HG03039 (cell line): Measurements from ENCODE around the gene LEUTX.

Source experiments
- ATAC-seq: cut with Tn5 transposase; IDR thresholded peaks from one replicate; pipeline ENCODE4 v1.9.1; 2021; ENCODE audit warnings: mild to moderate bottlenecking, moderate library complexity; ENCODE audit not compliant: unreplicated experiment

Gene LEUTX

DNA sequence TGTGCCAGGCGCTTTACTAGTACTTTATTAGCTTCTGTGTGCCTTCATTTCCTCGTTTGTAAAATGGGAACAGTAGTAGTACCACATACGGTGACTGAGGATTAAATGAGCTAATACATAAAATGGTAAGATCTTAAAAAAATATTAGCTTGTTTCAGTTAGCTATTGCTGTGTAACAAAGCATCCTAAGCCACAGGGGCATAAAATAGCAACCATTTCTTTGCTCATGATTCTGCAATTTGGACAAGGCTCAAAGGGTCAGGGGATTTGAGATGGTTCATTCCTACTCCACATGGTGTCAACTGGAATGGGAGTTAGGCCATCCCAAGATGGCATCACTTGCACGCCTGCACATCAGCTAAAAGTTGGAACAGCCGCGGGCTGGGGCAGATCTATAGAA is 42.0 kb downstream of the LEUTX start:
- no peak for ATAC-seq

DNA sequence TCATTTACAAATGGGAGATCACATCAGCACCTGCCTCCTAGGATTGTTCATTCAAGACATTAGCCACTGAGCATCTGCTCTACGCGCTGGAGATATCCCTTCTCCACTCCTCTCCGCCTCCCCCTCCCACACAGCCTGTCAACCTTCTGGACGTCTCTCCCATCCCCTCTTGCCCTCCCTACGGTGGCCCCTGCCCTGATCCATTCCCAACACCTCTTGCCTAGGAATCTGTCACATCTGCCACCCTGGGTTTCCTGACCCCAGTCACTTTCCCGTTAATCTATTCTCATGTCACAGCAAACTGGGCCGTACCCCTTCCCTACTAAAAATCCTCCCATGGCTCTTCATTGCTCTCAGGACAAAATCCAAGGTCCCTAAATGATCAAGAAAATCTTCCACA is 45.0 kb downstream of the LEUTX start:
- ATAC-seq, result no peak

DNA sequence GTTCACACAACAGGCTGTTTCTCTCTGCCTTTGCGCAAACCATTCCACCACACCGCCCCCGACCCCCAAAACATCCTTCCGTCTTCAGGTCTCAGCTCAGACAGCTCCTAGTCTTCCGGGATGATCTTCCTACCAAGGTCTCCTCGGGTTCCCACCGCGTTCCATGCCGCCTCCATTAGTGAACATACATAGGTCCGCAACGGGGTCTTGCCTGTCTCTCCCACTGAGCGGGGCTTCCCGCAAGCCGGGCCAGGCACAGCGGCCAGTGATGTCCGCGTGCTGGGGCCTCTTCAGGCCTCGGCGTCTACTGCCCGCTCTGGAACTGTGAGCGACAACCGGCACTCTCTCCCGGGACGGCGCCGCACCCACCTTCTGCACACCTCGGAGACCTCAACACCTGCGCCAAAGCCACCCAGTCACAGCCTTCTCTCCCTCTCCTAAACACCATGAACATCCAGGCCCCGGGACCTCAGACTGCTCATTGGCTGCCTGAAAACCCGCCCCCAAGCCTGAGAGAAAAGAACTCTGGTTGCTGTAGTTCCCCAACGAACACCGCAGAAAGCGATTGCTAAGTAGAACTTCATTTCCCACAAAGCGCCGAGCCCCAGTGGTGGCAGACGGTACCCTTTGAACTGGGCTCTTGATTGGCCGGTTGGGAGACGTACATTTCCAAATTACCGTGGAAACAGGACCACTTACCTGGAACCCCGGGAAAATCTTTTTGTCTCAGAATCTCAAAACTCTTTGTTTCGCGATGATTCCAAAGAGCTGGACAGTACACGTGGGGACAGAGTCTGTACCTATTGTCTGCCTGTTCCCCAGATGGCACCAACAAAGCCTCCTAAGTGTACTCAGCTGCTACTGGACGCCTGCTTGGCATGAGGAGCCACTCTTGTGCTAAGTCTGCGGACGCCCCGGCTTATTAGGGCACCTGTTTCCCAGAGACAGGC is 45.8 kb downstream of the LEUTX start:
- peak; percentile 77 for ATAC-seq

DNA sequence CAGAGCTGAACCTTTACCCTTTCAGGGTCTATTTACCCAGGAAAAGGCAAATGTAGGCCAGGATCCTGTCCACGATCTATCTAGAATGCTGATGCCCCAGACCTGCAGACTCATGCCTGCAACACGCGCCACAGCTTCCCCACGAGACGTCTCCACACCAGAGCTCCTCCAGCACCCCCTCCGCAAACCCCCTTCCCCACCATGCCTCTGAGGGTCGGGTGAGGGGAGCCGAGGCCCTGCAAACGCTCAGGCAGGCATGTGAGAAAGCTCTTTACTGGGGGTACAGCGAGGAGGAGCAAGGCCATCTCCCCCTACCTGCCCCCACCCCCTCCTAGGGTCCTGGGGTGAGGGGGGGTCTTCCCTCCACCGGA is 46.4 kb downstream of the LEUTX start:
- no peak for ATAC-seq

DNA sequence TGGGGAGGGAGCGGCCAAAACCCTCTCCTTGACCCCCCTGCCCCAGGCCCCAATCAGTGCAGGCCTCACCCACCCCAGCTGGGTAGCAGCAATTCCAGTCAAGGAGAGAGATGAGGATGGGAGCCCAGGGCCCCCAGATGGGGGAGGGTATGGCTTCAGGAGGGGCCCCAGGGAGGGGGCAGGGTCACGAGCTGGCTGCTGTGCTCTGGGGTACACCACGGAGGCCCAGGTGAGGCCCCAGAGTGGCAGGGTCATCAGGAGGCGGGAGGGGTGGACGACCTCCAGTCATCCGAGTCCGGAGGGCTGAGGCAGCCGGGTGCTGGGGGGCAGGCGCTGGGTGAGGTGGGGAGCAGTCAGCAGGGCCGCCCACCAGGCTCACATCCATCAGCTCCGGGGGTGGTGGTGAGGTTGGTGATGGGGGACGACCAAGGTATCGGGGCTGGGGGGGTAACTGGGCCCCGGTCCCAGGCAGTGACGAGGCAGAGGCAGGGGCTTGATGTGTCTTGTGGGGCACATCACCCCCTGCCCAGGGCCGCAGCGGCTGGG is 47.0 kb downstream of the LEUTX start:
- ATAC-seq, result no peak

DNA sequence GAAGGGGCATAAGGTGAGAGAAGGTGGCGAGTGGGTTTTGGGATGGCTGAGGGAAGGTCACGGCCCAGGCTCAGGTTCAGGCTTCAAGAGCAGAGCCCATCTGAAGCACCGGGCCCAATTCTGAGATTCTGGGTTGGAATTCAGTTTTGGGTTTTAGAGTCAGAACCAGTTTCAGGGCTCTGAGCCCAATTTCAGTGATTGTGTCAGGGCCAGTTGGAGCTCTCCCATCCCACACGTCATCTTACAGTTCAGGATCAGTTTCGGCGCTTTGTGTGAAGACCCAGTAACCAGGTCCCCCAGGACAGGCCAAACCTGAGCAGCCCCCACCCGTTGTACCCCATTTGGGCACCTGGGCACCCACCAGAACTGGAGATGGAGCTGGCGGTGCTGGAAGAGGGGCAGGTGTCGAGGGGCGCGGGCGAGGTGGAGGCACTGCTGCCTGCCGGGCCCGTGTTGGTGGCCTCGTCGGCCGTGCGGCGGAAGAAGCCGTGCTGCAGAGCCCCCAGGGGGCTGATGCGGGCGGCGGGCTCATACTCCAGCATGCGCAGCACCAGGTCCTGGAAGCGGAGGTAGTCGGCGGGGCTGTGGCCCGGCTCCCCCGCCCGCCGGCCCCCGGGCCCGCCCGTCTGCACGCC is 47.8 kb downstream of the LEUTX start:
- no peak for ATAC-seq

DNA sequence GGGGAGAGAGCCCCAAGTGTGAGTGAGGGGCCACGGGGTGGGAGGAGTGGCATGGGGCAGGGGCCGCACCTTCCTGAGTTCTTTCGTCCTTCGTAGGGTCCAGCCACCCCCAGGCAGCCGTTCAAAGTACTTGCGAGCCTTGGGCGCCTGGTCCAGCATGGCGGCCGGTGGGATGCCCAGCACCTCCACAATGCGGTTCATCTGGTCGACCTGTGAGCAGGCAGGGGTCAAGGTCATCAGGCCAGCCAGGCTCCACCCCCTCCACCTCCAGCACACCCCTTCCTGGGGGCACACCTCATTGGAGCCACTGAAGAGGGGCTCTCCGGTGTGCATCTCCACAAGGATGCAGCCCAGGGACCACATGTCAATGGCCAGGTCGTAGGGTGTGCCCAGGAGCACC is 48.6 kb downstream of the LEUTX start:
- ATAC-seq, result no peak

DNA sequence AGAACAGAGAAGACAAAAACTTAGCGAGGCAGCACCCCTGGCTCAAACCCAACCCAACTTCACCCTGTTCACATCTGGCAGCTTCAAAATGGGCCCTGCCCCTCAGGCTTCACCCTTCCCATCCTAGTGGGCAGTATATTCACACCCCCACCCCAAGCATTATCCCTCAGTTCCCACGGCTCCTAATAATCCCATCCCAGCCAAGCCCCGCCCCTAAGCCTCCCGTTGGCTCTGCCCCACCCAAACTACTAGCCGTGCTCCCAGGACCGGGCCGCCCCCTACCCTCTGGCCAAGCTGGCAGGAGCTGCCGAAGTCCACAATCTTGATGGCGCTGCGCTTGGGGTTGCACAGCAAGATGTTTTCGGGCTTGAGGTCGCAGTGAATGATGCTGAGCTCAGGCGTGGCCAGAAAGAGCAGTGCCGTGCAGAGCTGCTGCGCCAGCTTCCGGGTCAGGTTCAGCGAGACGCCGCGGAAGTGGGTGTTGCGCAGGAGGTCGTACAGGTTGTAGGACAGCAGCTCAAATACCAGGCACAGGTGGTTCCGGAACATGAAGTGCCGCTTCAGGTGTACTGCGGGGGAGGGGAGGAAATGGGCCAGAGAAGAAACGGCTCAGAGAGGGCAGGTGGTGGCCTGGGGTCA is 49.5 kb downstream of the LEUTX start:
- no peak for ATAC-seq

DNA sequence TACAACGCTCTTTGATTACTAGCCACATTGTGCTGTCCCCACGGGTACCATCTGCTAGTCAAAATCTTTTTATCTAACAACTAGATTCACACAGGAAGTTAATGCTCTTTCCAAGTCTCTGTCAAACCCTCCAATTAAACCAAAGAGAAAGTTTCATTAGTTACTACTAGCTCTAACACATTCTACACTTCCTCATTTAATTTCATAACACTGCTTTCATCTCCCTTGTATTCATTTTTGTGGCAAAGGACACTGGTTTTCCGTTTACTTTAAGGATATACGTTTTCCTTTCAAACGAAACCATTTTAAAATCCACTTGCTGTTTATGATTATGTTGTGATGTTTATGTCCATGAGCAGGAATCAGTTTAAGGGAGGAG is 50.0 kb downstream of the LEUTX start:
- no peak for ATAC-seq

DNA sequence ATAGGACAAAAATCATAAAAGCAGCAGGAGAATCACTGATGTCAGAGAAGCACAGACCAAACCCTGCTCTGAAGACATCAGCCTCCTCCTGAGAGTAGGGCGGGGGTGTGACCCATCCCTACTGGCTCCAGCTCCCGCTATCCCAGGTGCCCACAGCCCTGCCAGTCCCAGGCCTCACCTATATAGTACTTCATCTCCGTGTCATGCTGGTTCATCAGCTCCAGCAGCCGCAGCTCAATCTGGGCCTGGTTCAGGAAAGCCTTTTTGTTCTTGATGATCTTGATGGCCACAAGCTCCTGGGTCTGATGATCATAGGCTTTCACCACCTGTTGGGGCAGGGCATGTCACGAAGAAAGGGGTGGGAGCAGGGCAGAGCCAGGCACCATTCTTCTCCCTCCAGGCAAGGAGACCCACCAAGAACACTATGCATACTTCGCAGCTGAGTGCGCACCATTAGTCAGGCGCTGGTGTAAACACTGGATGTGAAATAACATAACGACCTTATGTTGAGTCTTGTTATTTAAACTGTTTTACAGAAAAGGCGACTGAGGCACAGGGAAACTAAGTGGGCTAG is 51.1 kb downstream of the LEUTX start:
- no peak for ATAC-seq

DNA sequence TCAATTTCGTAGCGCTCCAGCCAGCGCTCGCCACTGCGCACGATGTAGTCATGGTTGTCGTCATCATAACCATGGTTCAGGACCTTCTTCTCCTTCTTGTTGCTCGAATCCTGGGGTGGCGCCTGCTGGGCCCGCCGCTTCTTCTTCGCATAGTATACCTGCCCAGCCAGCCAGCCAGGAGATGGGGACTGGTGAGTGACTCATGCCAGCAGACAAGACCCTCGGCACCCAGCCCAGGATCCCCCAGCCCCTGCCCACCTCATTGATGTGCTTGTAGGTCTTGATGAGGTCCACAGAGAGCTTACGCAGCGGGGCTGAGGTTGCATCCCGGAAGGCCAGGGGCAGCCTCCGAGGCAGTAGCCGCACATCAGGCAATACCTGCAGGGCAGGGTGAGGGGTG is 51.8 kb downstream of the LEUTX start:
- no peak for ATAC-seq

DNA sequence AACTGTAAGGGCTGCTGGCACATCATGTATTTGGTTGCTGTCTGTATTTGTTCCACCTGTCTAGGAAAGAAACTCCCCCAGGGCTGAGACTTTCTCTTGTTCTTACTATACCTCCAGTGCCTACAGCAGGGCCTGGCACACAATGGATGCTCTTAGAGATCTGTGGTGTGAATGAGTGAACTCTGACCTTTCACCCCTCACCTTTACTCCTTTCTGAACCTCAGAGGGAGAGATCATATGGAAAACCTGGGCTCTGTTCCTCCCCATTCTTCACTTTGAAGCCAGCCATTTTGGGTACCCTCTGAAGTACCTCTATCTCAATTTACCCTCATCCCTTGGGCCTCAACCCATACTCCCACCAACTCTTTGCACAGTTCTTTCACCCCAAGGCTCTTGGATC is 52.2 kb downstream of the LEUTX start:
- ATAC-seq, result no peak

DNA sequence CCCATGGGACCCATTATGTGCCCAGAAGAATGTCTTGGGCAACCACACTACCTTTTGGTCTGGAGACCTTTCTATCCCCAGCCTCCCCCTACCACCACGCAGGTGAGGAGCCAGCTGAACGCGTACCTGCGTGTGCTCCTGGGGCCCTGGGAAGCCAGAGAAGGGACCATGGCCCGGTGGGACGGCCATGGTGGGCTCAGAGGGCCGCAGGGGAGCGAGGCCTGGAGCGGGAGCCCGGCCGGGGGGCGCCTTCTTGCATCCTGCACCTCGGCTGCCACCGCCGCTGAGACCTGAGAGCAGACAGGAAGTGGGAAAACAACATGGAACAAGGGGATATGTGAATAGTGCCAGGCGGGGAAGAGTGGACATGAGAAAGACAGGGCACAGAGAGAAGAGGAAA is 53.0 kb downstream of the LEUTX start:
- ATAC-seq, result no peak

DNA sequence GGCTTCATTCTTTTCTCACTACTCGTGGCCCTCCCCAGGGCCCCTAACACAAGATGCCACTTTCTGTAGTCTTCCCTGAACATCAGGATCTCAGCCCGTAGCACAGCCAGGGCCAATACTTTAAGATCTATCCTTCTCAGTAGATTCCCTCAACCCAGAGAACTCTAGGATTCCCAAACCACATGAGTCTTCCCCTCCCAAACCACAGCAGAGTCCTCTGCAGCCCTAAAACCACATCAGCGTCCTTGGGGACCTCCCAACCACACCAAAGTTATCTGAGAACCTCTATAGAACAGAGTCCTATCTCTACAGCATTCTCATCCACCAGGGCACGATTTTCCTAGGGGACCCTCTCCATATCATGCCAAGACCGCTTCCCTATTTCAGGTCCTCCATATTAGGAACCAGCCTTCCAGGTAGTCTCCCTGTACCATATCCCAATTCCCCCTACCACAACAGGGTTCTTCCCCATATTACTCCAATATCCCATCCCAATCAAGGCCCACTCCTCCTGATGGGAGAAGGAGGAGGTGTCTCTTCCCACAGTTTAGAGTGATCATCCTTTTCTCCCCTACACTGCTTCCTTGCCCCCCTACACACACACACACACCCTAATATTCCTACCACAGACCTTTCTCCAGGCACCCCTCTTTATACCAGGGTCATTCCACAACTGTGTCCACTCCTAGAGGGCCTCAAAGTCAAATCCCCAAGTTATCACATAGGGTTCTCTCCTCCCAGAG is 53.9 kb downstream of the LEUTX start:
- ATAC-seq, result no peak

DNA sequence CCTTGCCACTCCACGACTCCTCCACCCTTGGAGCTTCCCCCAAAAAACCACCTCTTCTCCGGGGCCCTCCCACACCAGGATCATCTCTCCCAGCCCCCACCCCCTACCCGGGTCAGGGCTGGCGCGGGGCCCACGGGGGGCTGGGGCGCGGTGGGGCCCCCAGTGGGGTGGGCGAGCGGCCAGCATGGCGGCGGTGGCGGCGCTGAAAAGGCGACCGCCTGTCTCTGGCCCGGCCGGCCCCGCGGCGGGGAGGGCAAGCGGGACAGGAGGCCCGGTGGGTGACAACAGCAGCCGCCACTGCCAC is 54.5 kb downstream of the LEUTX start:
- peak; percentile 8 for ATAC-seq

DNA sequence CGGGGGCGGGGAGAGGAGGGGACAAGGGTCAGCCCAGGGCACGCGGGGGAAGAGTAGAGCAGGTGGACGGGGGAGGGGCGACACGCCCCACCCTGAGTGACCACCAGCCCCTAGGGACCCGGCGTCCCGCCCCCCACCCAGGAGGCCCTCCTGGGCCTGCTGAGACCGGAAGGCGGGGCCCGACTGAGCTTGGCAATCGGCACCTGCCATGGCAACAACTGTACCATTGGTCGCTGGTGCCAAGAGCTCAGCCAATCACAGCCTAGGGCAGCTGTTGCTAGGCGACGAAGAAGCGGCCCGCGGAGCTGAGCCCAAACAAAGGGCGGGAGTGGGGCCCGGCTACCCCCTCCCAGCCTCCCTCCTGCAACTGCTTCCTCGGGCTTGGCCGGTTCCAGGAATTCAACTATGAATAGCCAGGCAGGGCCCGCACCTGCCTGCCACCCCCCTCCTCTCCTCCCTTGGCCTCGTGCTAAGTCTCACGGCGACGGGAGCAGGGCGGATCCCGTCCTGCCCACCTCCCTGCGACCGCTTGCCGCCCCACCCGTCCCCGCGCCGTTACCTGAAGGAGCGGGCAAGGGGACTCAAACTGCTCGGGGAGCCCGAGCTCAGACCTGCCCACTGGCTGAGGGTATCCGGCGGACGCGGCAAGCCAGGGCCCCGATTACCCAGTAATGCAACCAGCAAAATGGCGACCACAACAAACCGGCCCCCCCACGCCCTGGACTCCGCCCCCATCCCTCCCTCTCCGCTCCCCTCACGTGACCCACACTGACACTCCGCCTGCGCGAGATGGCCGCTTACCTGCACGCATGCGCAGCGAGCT is 55.0 kb downstream of the LEUTX start, which contains the start of gene DYRK1B:
Gene DYRK1B, minus strand, starts transcription at position 699 of the 823 bp plus-strand sequence. CDS start 2,295 bp downstream, outside the sequence.
- peak; percentile 75 for ATAC-seq

DNA sequence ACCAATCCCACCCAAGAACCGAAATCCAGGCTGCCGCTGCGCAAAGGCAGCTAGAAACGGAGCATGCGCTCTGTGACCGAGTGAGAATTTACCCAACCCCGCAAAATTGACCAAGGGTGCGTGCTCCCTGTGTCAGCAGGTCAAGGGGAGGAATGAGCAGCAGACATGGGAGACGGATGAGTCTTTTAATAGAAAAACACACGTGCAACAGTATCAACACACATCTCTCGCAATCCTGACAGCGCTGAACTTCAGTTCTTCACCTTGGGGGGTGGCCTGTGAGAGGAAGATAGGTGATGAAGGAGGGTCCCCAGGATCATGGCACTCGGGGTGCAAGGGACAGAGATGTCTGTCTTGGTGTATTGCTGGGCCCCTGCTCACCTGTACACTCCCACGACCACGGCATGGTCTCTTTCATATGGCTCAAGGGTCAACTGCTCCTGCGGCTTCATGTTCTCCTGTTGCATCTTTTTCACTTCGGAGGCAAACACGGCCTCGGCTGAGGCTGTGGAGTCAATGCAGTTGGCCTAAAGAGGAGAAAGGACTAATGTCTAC is 55.7 kb downstream of the LEUTX start:
- ATAC-seq, result no peak
